ENCODE data around the gene MROH2A.

MROH2A gene

GRCh38 chr2:233854241-233854981 lies 76.3 kb downstream of the MROH2A start, which contains the start of gene HJURP (continued):
- TF ChIP-seq ZFP3 (tag by site-specific recombination; IDR thresholded peaks at IDR 0.05; ENCODE audit: low read depth) (no peak), SCRT1 (tag by site-specific recombination; IDR thresholded peaks at IDR 0.05; ENCODE audit: borderline replicate concordance) (no peak), OVOL3 (tag by site-specific recombination; IDR thresholded peaks at IDR 0.05) (no peak), ZNF600 (tag by site-specific recombination; IDR thresholded peaks at IDR 0.05) (0 out of 2 replicates have a peak, but pooled peaks have one; percentile 44), ZNF658 (tag by site-specific recombination; IDR thresholded peaks at IDR 0.05) (no peak), IKZF3 (tag by site-specific recombination; IDR thresholded peaks at IDR 0.05) (no peak), PATZ1 (tag by site-specific recombination; IDR thresholded peaks at IDR 0.05) (0 out of 2 replicates have a peak, but pooled peaks have one; percentile 39), ZNF571 (tag by site-specific recombination; IDR thresholded peaks at IDR 0.05) (no peak), ZNF221 (tag by site-specific recombination; IDR thresholded peaks at IDR 0.05; ENCODE audit: borderline replicate concordance) (no peak), ZNF707 (tag by site-specific recombination; IDR thresholded peaks at IDR 0.05) (no peak), ZNF624 (tag by site-specific recombination; IDR thresholded peaks at IDR 0.05) (no peak), ZNF157 (tag by site-specific recombination; IDR thresholded peaks at IDR 0.05) (no peak), BCL11B (tag by site-specific recombination; IDR thresholded peaks at IDR 0.05; ENCODE audit: low read depth) (peak; percentile 89), ZBTB11 (tag by site-specific recombination; conservative IDR thresholded peaks at IDR 0.05; ENCODE audit: low read depth) (peak; percentile 77), ZEB2 (tag by site-specific recombination; IDR thresholded peaks at IDR 0.05) (peak; percentile 47), YY1 (tag by site-specific recombination; IDR thresholded peaks at IDR 0.05) (0 out of 2 replicates have a peak, but pooled peaks have one; percentile 24), GLIS2 (tag by site-specific recombination; IDR thresholded peaks at IDR 0.05) (no peak), ZNF501 (tag by site-specific recombination; IDR thresholded peaks at IDR 0.05) (peak; percentile 67), ZNF280C (tag by site-specific recombination; IDR thresholded peaks at IDR 0.05) (no peak), GLI4 (tag by site-specific recombination; IDR thresholded peaks at IDR 0.05) (0 out of 2 replicates have a peak, but pooled peaks have one; percentile 27), KLF10 (tag by site-specific recombination; IDR thresholded peaks at IDR 0.05) (peak; percentile 96), PRDM4 (tag by site-specific recombination; IDR thresholded peaks at IDR 0.05) (no peak), ZNF521 (tag by site-specific recombination; IDR thresholded peaks at IDR 0.05) (no peak), ZFP37 (tag by site-specific recombination; IDR thresholded peaks at IDR 0.05) (peak; percentile 74), ZNF670 (tag by site-specific recombination; IDR thresholded peaks at IDR 0.05; ENCODE audit: low read depth) (no peak), BCL6B (tag by site-specific recombination; IDR thresholded peaks at IDR 0.05) (no peak), ZNF354C (tag by site-specific recombination; IDR thresholded peaks at IDR 0.05; ENCODE audit: borderline replicate concordance, low read depth) (no peak), ZBTB17 (tag by site-specific recombination; IDR thresholded peaks at IDR 0.05) (no peak), ZNF596 (tag by site-specific recombination; IDR thresholded peaks at IDR 0.05) (no peak)

All from HEK293 (cell line).